ENCODE data around the gene CFAP47. TPM values are rescaled to one million over a fixed set of nuclear protein-coding genes. Genes with fewer than 3 reads are reported as not detected.

CFAP47 gene
- total and polyA plus RNA-seq, 2 of the 4 experiments (the other 2 are of a cell fraction): not detected

GRCh38 chrX:36116222-36116621 lies 196.7 kb downstream of the CFAP47 start:
- Histone ChIP-seq H4K91ac (ENCODE audit: insufficient read depth, low read depth, low read length) (no peak overlapping the region), H3K4me1 (ENCODE audit: control insufficient read depth, insufficient read depth, low read length) (no peaks in the 10 kb centered on the region), H2BK15ac (ENCODE audit: low read depth, low read length) (no peak overlapping the region), H3K4ac (ENCODE audit: low read depth, low read length) (no peak overlapping the region), H4K8ac (ENCODE audit: low read depth in 2 of 2, low read length in 2 of 2) (no peak overlapping the region), H3K14ac (replicated peaks; ENCODE audit: low read depth, low read length) (no peak overlapping the region), H2BK5ac (ENCODE audit: low read depth, low read length, poor library complexity, severe bottlenecking) (no peak overlapping the region), H2AFZ (replicated peaks; ENCODE audit: low read length, poor library complexity) (no peak overlapping the region), H3K9me1 (ENCODE audit: insufficient read depth, low read length) (no peaks in the 10 kb centered on the region), H4K20me1 (ENCODE audit: insufficient read depth, low read length) (no peaks in the 10 kb centered on the region), H2BK120ac (ENCODE audit: low read depth, low read length) (no peak overlapping the region), H3K18ac (ENCODE audit: low read depth, low read length) (no peak overlapping the region), H3K36me3 (ENCODE audit: control insufficient read depth, insufficient read depth, low read length) (no peaks in the 10 kb centered on the region), H2AK9ac (replicated peaks; ENCODE audit: low read depth, low read length, poor library complexity) (no peak overlapping the region), H3K4me2 (ENCODE audit: low read depth, low read length) (no peak overlapping the region), H3K27me3 (ENCODE audit: control insufficient read depth, insufficient read depth, low read length) (no peaks in the 10 kb centered on the region), H3K9me3 (ENCODE audit: control insufficient read depth, insufficient read depth, low read length) (no peaks in the 10 kb centered on the region), H3K79me1 (ENCODE audit: low read depth in 1 of 2, low read length in 2 of 2) (no peaks in the 10 kb centered on the region), H3K23ac (ENCODE audit: low read depth, low read length) (no peak overlapping the region), H4K5ac (ENCODE audit: low read depth, low read length) (no peak overlapping the region), H3K27ac (ENCODE audit: insufficient read depth, low read length) (no peak overlapping the region), H3K4me3 (ENCODE audit: insufficient read depth, low read depth, low read length) (no peak overlapping the region), H2AK5ac (ENCODE audit: low read depth, low read length) (no peak overlapping the region), H3K9ac (ENCODE audit: low read depth, low read length) (no peak overlapping the region), H2BK20ac (ENCODE audit: low read depth, low read length) (no peak overlapping the region), H3K56ac (ENCODE audit: extremely low read depth, insufficient read depth, low read length) (no peak overlapping the region)
- in situ Hi-C loops (cut with MboI; ENCODE audit: low sequenced_read_pairs): no loop called here
- intact Hi-C loops (cut with micrococcal nuclease): no loop called here
- DNase-seq: no peak
- WGBS, 2 experiments (ENCODE audit: extremely low coverage in 2 of 2, insufficient read length in 1 of 2): no CpG with 5 or more reads among the region's 5 CpGs
- dilution Hi-C loops (cut with HindIII; ENCODE audit: low sequenced_read_pairs, unreplicated experiment): no loop called here
- ChIA-PET CTCF (no interaction called here), POLR2A (ENCODE audit: unreplicated experiment) (no interaction called here)
- no peak for TF ChIP-seq MAZ (IDR thresholded peaks at IDR 0.05; ENCODE audit: borderline replicate concordance, low read depth, low read length)
- TF ChIP-seq BHLHE40 (IDR thresholded peaks at IDR 0.05; ENCODE audit: low read depth, low read length): no peak
- no peak for TF ChIP-seq MXI1 (IDR thresholded peaks at IDR 0.05; ENCODE audit: borderline replicate concordance, low read depth, low read length)
- TF ChIP-seq RAD21 (IDR thresholded peaks at IDR 0.05; ENCODE audit: low read length): no peak
- TF ChIP-seq CTCF (conservative IDR thresholded peaks at IDR 0.05; ENCODE audit: low read depth, low read length): no peak
- no peak for TF ChIP-seq FOS (IDR thresholded peaks at IDR 0.05; ENCODE audit: low read depth, low read length)
- TF ChIP-seq NFE2L2 (IDR thresholded peaks at IDR 0.05; ENCODE audit: low read depth, low read length): no peak
- no peak for TF ChIP-seq POLR2A (IDR thresholded peaks at IDR 0.05; ENCODE audit: low read depth, low read length)
- no peak for TF ChIP-seq CEBPB (IDR thresholded peaks at IDR 0.05; ENCODE audit: low read depth, low read length)
- no peak for TF ChIP-seq RCOR1 (IDR thresholded peaks at IDR 0.05; ENCODE audit: insufficient replicate concordance, low read length)
- TF ChIP-seq USF2 (IDR thresholded peaks at IDR 0.05; ENCODE audit: low read depth, low read length): no peak
- no peak for TF ChIP-seq MAFK (IDR thresholded peaks at IDR 0.05; ENCODE audit: low read depth, low read length)
- no peak for TF ChIP-seq RFX5 (IDR thresholded peaks at IDR 0.05; ENCODE audit: low read depth, low read length)
- no peak for TF ChIP-seq SMC3 (IDR thresholded peaks at IDR 0.05; ENCODE audit: low read depth, low read length)
- no TSS peak for BruUV-seq (replicated peaks)
- ATAC-seq (ENCODE audit: low read depth): no peak

Data from IMR-90 (cell line).